ENCODE measurements around the gene MMP8.

Gene MMP8

DNA sequence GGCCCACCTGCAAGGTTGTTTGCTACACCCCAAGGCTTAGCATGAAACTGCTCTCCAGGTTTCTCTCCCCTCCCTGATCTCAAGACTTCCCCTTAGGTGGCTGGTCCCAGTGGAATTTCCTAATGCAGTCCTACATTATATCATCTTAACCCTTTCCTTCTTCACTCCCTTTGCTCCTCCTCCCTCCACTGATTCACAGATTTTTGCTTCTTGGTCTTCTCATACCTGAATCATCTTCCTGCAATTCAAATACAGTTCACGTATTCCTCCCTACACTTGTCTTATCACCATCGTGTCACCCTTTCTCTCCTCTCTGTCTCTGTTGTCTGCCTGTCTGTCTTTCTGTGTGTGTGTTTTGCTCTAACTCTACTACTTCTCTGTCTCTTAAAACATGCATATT, 38.7 kb upstream of the MMP8 start:
- no peaks in the 10 kb centered on the region for H3K36me3 ChIP-seq (replicated peaks)
- peak; percentile 7 for DNase-seq
- no peaks in the 10 kb centered on the region for H3K27me3 ChIP-seq (replicated peaks)
- no peak overlapping the region for H3K27ac ChIP-seq
- TF ChIP-seq, protein P1, sequence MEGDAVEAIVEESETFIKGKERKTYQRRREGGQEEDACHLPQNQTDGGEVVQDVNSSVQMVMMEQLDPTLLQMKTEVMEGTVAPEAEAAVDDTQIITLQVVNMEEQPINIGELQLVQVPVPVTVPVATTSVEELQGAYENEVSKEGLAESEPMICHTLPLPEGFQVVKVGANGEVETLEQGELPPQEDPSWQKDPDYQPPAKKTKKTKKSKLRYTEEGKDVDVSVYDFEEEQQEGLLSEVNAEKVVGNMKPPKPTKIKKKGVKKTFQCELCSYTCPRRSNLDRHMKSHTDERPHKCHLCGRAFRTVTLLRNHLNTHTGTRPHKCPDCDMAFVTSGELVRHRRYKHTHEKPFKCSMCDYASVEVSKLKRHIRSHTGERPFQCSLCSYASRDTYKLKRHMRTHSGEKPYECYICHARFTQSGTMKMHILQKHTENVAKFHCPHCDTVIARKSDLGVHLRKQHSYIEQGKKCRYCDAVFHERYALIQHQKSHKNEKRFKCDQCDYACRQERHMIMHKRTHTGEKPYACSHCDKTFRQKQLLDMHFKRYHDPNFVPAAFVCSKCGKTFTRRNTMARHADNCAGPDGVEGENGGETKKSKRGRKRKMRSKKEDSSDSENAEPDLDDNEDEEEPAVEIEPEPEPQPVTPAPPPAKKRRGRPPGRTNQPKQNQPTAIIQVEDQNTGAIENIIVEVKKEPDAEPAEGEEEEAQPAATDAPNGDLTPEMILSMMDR (IDR thresholded peaks at IDR 0.05; ENCODE audit: low read depth, low read length, missing control alignments) = no peak
- in situ Hi-C loops (cut with HindIII; ENCODE audit: low pct_ligation_motif_present, low sequenced_read_pairs) = no loop called here
- H3K4me3 ChIP-seq (ENCODE audit: low read depth, low read length) = no peak overlapping the region

DNA sequence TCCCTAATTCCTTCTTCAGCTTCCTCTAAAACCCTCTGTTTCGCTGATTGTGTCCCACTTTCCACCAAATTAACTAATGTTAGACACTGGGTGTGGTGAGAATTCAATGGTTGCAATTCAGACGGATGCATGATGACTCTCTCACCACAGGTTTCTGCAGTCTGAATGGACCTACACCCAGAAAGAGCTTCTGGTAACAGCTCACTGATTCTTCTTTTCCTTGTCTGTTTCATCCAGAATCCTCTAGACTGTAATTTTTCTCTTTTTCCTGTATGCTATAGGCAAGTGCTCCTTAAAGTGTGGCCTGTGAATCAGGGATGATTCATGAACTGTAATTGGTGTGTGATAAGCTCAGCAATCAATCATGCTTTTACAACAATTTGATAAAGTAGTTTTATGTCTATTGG, 37.6 kb upstream of the MMP8 start:
- TF ChIP-seq, protein P1 (IDR thresholded peaks at IDR 0.05; ENCODE audit: low read depth, low read length, missing control alignments) = no peak
- DNase-seq = peak; percentile 37
- Histone ChIP-seq H3K27ac (peak overlapping the region; percentile 67), H3K27me3 (replicated peaks) (no peaks in the 10 kb centered on the region), H3K4me3 (ENCODE audit: low read depth, low read length) (no peak overlapping the region), H3K36me3 (replicated peaks) (no peaks in the 10 kb centered on the region)
- in situ Hi-C loops (cut with HindIII; ENCODE audit: low pct_ligation_motif_present, low sequenced_read_pairs) = no loop called here

DNA sequence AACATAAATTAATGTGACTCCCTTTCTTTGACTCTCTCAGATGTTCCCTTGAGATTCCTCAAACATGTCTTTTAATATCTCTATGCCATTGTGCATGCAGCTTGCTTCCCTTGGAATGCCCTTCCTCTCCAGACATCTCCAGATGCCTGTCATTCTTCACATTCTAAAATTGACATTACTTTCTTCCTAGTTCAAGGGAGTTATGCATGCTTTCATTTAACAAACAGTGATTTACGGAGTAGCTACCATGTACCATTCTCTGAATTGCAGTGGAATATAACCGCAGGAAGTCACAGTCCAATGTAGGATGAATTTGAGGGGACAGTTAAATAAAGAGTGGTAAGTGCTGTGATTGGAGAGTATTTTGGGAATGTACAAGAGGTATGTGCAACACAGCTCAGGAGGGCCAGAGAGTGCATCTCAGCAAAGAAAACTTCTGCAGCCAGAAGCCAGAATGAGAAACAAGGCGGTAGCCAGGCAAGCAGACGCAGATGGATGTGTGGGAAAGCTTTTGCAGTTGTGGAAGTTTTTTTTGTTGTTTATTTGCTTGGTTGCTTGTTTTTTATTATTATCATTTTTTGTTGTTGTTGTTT, 37.0 kb upstream of the MMP8 start:
- in situ Hi-C loops (cut with HindIII; ENCODE audit: low pct_ligation_motif_present, low sequenced_read_pairs) = no loop called here
- H3K27me3 ChIP-seq (replicated peaks) = no peaks in the 10 kb centered on the region
- DNase-seq = peak; percentile 53
- H3K36me3 ChIP-seq (replicated peaks) = no peaks in the 10 kb centered on the region
- H3K27ac ChIP-seq = peak overlapping the region; percentile 67
- TF ChIP-seq, protein P1 (IDR thresholded peaks at IDR 0.05; ENCODE audit: low read depth, low read length, missing control alignments) = no peak
- no peak overlapping the region for H3K4me3 ChIP-seq (ENCODE audit: low read depth, low read length)

DNA sequence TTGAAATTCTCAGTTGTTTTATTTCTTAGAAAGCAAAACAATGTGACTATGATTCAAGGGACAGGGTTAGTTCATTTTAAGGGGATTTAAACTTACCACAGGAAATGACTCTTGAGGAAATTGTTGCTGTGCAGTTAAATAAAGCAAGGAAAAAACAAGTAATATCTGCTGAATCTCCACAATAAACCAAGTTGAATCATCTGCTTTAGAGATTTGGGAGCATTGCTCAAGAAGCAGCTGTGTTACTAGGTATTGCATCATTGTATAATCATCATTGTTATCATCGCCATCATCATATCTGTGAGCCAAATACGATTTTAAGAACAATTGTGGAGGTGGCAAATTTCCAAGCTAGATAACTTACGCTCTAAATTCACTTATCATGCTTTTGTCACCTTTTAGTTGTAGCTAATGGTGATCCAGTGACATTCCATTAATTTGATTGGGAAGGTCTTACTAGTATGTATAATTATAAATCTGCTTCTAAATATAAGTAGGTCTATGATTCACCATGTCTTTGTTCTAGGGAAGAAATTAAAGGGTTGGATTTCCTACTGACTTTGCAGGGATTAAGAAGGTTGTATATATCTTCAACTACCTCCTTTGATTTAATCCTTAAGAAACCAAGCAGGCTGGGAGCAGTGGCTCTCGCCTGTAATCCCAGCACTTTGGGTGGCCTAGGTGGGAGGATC, 35.7 kb upstream of the MMP8 start:
- Histone ChIP-seq H3K27me3 (replicated peaks) (no peaks in the 10 kb centered on the region), H3K36me3 (replicated peaks) (no peaks in the 10 kb centered on the region), H3K4me3 (ENCODE audit: low read depth, low read length) (no peak overlapping the region), H3K27ac (peak overlapping the region; percentile 67)
- TF ChIP-seq, protein P1 (IDR thresholded peaks at IDR 0.05; ENCODE audit: low read depth, low read length, missing control alignments) = no peak
- peak; percentile 86 for DNase-seq
- in situ Hi-C loops (cut with HindIII; ENCODE audit: low pct_ligation_motif_present, low sequenced_read_pairs) = no loop called here

DNA sequence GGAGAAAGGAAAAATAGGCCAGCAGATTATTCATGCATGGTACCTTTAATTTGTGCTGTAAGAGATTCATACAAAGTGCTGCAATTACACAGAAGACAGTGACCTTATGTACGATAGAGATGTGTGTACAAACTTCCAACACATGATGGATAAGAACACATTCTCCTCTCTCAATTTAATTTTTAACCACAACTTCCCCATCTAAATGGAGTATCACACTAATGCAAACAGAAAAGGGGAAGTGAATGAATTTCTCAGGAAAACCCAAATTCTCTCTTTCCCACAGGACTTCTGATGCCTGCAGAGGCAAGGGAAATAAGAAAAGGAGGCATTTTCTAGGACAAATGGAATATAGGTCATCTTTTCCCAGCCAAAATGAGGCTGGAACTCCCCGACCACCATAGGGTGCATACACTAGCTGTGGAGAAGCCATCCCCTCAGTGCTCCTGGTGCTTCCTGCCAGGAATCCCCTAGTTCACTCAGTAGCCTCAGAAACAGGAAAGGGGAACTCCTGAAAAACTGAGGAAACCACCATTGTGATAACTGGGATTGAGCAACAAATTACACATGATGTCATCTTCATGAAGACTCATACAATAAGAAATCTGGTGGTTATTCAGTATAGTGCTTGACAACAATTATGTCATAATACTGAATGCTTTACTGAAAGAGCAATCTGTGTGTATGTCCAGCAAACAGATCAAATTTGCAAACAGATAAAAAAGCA, 33.2 kb upstream of the MMP8 start:
- Histone ChIP-seq H3K4me3 (ENCODE audit: low read depth, low read length) (no peak overlapping the region), H3K27me3 (replicated peaks) (no peaks in the 10 kb centered on the region), H3K36me3 (replicated peaks) (no peaks in the 10 kb centered on the region), H3K27ac (no peak overlapping the region)
- DNase-seq = peak; percentile 62
- TF ChIP-seq, protein P1 (IDR thresholded peaks at IDR 0.05; ENCODE audit: low read depth, low read length, missing control alignments) = no peak
- in situ Hi-C loops (cut with HindIII; ENCODE audit: low pct_ligation_motif_present, low sequenced_read_pairs) = no loop called here

Data from brain microvascular endothelial cell (primary cell).